Urinary bladder (tissue), 4 donors: Measurements from ENCODE around the gene GRIA3. TPM values are rescaled to one million over a fixed set of nuclear protein-coding genes. Genes with fewer than 3 reads are reported as not detected.
"Not testable (repeated sequence)": the region's sequence is repeated elsewhere in the genome, so short reads cannot be mapped to it uniquely, and the experiment has no call there.

Experiments used
- DNase-seq: peaks from one replicate; pipeline ENCODE4 v3.0.0-alpha.2; 2015; ENCODE audit errors: extremely low spot score
- H3K27ac ChIP-seq: one replicate; pipeline ENCODE4 v1.5.1; 2013; ENCODE audit warnings: low read depth, mild to moderate bottlenecking, moderate library complexity
- H3K36me3 ChIP-seq: one replicate; pipeline ENCODE4 v1.6.1; 2013; ENCODE audit warnings: mild to moderate bottlenecking, moderate library complexity; ENCODE audit not compliant: insufficient read depth
- H3K4me1 ChIP-seq: one replicate; pipeline ENCODE4 v1.6.1; 2013; ENCODE audit warnings: mild to moderate bottlenecking, moderate library complexity; ENCODE audit not compliant: insufficient read depth
- H3K4me3 ChIP-seq: one replicate; pipeline ENCODE4 v1.5.1; 2013; ENCODE audit warnings: low read depth, low read length
- WGBS: extraction: QIAGEN DNeasy Blood & Tissue Kit; methylation state at CpG from one replicate; pipeline ENCODE4 v1.1.7; 2013; 5-methylcytosine and 5-hydroxymethylcytosine counted together
- polyA plus RNA-seq: library from polyadenylated mRNA; stranded (reverse); fragments of 200-250 nt; gene quantifications from one replicate; pipeline ENCODE4 v1.2.3, GENCODE V29; 2013
- total RNA-seq: library from RNA; depleted of rRNA; stranded (reverse); fragments of >200 nt; gene quantifications from one replicate; pipeline ENCODE4 v1.2.3, GENCODE V29; 2014
- donor health status: healthy with polysubstance abuse.
- donor health status: healthy.

GRIA3 gene
- total and polyA plus RNA-seq, 2 donors: 0.94 to 6.0 TPM

GRCh38 chrX:123358457-123358856, 174.4 kb downstream of the GRIA3 start:
- no peak for DNase-seq
- 85% methylated on average over 4 of the region's 4 CpGs for WGBS
- Histone ChIP-seq H3K4me1 (no peaks in the 10 kb centered on the region), H3K4me3 (no peak overlapping the region), H3K27ac (no peak overlapping the region), H3K36me3 (no peaks in the 10 kb centered on the region)

DNA sequence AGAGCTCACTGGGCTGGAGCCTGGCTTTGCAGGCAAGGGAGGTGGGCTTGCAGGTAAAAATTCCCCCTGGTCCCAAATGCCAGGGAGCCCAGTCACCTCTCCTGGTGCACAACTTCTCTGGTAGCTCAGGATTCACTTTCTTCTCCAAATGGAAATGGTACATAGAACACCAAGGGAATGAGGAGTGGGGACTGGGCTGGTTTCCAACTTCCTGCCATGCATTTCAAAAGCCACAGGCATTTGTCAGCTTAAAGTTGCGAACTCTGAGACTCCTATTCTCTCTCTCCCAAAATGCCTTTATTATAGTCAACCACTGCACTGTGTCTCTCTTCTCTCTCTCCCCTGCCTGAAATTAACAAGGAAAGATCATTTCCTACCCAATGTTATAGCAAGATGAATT, 177.3 kb downstream of the GRIA3 start:
- Histone ChIP-seq H3K4me1 (no peaks in the 10 kb centered on the region), H3K4me3 (no peak overlapping the region), H3K27ac (no peak overlapping the region), H3K36me3 (no peaks in the 10 kb centered on the region)
- 62% methylated on average over 1 of the region's 1 CpG for WGBS
- DNase-seq: no peak

DNA sequence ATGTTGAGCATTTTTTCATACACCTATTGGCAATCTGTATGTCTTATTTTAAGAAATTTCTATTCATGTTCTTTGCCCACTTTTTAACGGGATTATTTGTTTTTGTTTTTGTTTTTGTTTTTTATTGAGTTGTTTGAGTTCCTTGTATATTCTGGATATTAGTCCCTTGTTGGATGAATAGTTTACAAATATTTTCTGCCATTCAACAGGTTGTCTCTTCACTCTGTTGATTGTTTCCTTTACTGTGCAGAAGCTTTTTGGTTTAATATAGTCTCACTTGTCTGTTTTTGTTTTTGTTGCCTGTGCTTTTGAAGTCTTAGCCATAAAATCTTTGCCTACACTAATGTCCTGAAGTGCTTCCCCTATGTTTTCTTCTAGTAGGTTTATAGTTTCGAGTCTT, 202.1 kb downstream of the GRIA3 start:
- H3K27ac ChIP-seq, H3K4me1 ChIP-seq, H3K4me3 ChIP-seq, H3K36me3 ChIP-seq, DNase-seq: not testable (repeated sequence)
- WGBS: 79% methylated on average over 2 of the region's 2 CpGs

DNA sequence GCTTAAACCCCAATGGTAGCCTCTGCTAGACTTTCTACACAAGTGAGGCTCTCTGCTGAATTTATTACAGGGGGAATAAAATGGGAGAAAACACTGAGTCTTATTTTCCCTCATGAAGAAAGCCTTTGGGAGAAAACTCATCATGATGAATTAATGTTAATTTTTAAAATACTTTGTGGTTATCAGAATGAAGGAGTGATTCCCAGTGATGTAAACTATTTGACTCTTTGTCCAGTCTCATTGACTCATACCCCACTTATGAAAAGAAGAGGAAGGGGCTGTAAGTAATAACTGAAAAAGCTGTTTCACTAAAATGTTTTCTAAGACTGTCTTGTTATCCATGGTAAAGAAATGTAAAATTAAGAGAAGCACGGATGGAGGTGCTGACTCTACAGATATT, 208.8 kb downstream of the GRIA3 start:
- Histone ChIP-seq H3K4me1 (no peaks in the 10 kb centered on the region), H3K4me3 (no peak overlapping the region), H3K36me3 (no peaks in the 10 kb centered on the region), H3K27ac (no peak overlapping the region)
- DNase-seq: no peak
- 70% methylated on average over 1 of the region's 1 CpG for WGBS

- no peaks in the 10 kb centered on the region for H3K4me1 ChIP-seq
- no peak overlapping the region for H3K4me3 ChIP-seq
- H3K27ac ChIP-seq: no peak overlapping the region
- no peaks in the 10 kb centered on the region for H3K36me3 ChIP-seq
- 69% methylated on average over 1 of the region's 1 CpG for WGBS
- no peak for DNase-seq
Observed at GRCh38 chrX:123399709-123400108, 215.6 kb downstream of the GRIA3 start.

DNA sequence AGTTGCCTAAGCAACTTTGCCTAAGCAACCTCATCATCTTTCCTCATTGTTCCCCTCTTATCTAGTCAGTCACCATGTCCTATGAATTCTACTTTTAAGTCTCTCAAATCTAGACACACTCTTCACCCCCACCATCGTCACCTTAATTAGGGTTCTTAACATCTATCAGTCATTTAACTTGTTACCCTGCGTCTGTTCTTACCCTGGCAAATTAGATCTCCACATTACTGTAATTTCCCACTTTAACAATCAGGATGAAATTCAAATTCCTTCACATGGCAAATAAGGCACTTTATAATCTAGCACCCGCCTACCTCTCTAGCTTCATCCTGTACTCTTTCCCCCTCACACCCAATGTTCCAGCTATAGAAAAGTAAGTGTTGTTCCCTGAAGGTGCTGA, 221.2 kb downstream of the GRIA3 start:
- Histone ChIP-seq H3K27ac (no peak overlapping the region), H3K4me3 (no peak overlapping the region), H3K4me1 (no peaks in the 10 kb centered on the region), H3K36me3 (no peaks in the 10 kb centered on the region)
- WGBS: 94% methylated on average over 3 of the region's 3 CpGs
- DNase-seq: no peak

- no peak overlapping the region for H3K4me3 ChIP-seq
- no peaks in the 10 kb centered on the region for H3K36me3 ChIP-seq
- 26% methylated on average over 1 of the region's 1 CpG for WGBS
- no peaks in the 10 kb centered on the region for H3K4me1 ChIP-seq
- no peak overlapping the region for H3K27ac ChIP-seq
- no peak for DNase-seq
Observed at GRCh38 chrX:123408821-123409737, 225.0 kb downstream of the GRIA3 start.

GRCh38 chrX:123422875-123423274, 238.8 kb downstream of the GRIA3 start:
- no peaks in the 10 kb centered on the region for H3K36me3 ChIP-seq
- WGBS: 15% methylated on average over 1 of the region's 1 CpG
- H3K27ac ChIP-seq: no peak overlapping the region
- no peak overlapping the region for H3K4me3 ChIP-seq
- DNase-seq: no peak
- H3K4me1 ChIP-seq: no peaks in the 10 kb centered on the region

DNA sequence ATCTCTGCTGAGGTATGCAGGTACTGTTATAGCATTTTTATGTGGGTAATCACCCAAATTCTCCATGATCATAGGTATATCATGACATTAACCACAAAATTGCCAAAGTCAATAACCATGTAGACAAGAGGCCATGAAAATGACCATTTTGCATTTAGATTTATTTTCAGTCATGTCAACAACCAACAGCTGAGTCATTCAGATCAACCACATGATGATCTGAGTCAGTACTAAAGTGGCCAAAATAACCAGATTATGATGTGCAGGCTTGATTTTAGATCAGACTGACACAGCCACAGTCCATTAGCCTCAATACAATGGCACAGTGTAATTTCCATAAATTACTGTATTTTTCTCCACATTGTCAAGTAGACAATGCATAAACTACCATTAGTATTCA, 240.5 kb downstream of the GRIA3 start:
- Histone ChIP-seq H3K4me1 (no peaks in the 10 kb centered on the region), H3K27ac (no peak overlapping the region), H3K4me3 (no peak overlapping the region), H3K36me3 (no peaks in the 10 kb centered on the region)
- DNase-seq: no peak

- Histone ChIP-seq H3K27ac (no peak overlapping the region), H3K4me3 (no peak overlapping the region), H3K36me3 (no peaks in the 10 kb centered on the region), H3K4me1 (no peaks in the 10 kb centered on the region)
- 46% methylated on average over 2 of the region's 2 CpGs for WGBS
- DNase-seq: no peak
Observed at GRCh38 chrX:123425471-123425870, 241.4 kb downstream of the GRIA3 start.

GRCh38 chrX:123425904-123426303, 241.8 kb downstream of the GRIA3 start:
- WGBS: 34% methylated on average over 3 of the region's 3 CpGs
- H3K27ac ChIP-seq: no peak overlapping the region
- no peaks in the 10 kb centered on the region for H3K4me1 ChIP-seq
- no peaks in the 10 kb centered on the region for H3K36me3 ChIP-seq
- DNase-seq: no peak
- H3K4me3 ChIP-seq: no peak overlapping the region

- Histone ChIP-seq H3K4me1 (no peaks in the 10 kb centered on the region), H3K27ac (no peak overlapping the region), H3K4me3 (no peak overlapping the region), H3K36me3 (no peaks in the 10 kb centered on the region)
- peak; percentile 32 for DNase-seq
- WGBS: 75% methylated on average over 4 of the region's 4 CpGs
Observed at GRCh38 chrX:123432361-123433150, 248.5 kb downstream of the GRIA3 start.

DNA sequence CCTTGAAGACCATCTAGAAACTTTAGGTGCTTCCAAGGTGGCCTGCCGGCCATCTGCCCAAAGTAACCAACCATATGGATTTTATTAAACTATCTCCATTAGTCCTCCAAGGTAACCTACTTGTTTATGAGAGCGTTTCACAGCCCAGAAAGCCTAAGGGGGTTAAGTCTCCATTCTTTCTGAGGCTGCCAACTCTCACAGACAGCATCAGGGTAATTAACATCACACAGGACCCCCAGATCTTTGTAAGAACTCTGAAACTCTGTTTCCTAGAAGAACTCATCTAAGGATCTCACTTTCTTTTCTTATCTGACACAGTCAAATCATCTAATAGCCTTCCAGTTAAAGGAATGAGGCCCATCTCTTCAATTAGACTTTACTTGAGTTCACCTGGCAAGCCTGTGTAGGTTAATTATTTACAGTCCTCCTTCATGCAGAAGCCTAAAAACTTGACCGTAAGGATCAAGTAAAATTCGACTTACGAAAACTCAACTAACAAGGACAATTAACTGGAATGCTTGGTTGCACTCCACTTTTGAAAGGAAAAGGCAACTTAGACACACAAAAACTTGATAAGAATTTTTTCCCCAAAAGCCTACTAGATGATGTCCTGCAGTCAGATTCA, 252.5 kb downstream of the GRIA3 start:
- no peaks in the 10 kb centered on the region for H3K4me1 ChIP-seq
- no peak overlapping the region for H3K27ac ChIP-seq
- H3K4me3 ChIP-seq: no peak overlapping the region
- H3K36me3 ChIP-seq: no peaks in the 10 kb centered on the region
- no peak for DNase-seq
- WGBS: 68% methylated on average over 5 of the region's 5 CpGs

DNA sequence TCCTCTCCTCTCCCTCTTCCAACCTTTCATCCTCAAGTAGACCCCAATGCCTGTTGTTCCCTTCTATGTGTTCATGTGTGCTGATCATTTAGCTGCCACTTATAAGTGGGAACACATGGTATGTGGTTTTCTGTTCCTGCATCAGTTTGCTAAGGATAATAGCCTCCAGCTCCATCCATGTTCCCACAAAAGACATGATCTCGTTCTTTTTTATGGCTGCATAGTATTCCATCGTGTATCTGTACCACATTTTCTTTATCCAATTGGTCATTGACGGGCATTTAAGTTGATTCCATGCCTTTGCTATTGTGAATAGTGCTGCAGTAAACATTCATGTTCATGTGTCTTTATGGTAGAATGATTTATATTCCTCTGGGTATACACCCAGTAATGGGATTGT, 255.8 kb downstream of the GRIA3 start:
- H3K4me3 ChIP-seq, H3K27ac ChIP-seq, H3K4me1 ChIP-seq, DNase-seq, H3K36me3 ChIP-seq: not testable (repeated sequence)
- 92% methylated on average over 3 of the region's 3 CpGs for WGBS
